ENCODE measurements around the gene RFT1. TPM values are rescaled to one million over a fixed set of nuclear protein-coding genes. Genes with fewer than 3 reads are reported as not detected.

The RFT1 gene
- total RNA-seq, 1 experiment from 2014 or later = 26.3 TPM

DNA sequence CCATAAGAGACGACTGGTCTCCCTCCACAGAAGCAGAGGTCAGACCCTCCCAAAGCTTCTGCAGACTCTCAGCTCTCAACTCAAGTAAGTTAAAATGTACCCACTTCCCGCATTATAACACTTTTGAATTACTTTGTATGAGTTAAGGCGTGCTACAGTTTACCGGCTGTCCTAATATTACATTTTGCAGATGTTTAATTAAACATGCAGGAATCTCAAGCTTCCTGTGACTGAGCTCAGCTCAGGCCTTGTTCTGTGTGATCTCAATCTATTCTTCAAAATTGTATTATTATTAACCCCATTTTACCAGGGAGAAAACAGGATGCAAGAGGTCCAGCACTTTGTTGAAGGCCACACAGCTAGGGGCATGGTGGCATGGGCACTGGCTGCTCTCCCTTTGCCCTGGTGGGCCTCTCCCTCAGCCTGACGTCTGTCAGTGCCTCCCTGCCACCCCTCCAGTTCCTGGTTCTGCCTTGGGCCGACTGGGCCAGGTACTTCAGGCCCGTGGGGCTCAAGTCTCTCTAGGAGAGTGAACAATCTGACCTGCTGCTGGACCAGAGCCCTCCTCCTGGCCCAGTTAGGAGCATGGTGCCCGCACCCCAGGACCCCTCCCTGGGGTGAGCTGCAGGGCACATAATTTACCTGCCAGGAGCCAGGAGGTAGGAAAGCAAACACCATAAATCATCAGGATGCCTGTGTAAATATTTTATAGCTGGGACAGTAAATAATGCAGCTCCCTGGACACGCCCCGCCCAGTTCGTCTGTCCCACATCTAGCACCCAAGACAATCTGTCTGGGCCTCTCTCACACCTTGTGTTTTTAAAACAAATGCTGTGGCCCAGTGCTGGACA lies 14.9 kb upstream of the RFT1 start:
- TF ChIP-seq AR (CRISPR knock-in tag; IDR thresholded peaks at IDR 0.05) (no peak), ELF4 (CRISPR knock-in tag; IDR thresholded peaks at IDR 0.05; ENCODE audit: low read depth) (no peak), FOXK1 (CRISPR knock-in tag; IDR thresholded peaks at IDR 0.05) (no peak), NR1H2 (CRISPR knock-in tag; IDR thresholded peaks at IDR 0.05) (no peak), ZNF281 (CRISPR knock-in tag; IDR thresholded peaks at IDR 0.05) (no peak), TEAD1 (CRISPR knock-in tag; IDR thresholded peaks at IDR 0.05) (no peak), ZNF121 (CRISPR knock-in tag; IDR thresholded peaks at IDR 0.05) (no peak), GABPB1 (CRISPR knock-in tag; IDR thresholded peaks at IDR 0.05) (no peak)
- TF ChIP-seq, protein P1, sequence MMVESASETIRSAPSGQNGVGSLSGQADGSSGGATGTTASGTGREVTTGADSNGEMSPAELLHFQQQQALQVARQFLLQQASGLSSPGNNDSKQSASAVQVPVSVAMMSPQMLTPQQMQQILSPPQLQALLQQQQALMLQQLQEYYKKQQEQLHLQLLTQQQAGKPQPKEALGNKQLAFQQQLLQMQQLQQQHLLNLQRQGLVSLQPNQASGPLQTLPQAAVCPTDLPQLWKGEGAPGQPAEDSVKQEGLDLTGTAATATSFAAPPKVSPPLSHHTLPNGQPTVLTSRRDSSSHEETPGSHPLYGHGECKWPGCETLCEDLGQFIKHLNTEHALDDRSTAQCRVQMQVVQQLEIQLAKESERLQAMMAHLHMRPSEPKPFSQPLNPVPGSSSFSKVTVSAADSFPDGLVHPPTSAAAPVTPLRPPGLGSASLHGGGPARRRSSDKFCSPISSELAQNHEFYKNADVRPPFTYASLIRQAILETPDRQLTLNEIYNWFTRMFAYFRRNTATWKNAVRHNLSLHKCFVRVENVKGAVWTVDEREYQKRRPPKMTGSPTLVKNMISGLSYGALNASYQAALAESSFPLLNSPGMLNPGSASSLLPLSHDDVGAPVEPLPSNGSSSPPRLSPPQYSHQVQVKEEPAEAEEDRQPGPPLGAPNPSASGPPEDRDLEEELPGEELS (CRISPR knock-in tag; IDR thresholded peaks at IDR 0.05) = no peak
- ATAC-seq = no peak
- no peak overlapping the region for H3K4me3 Mint-ChIP-seq

GRCh38 chr3:53144446-53144845 lies 14.2 kb upstream of the RFT1 start:
- Mint-ChIP-seq H3K4me3 (no peak overlapping the region), H3K4me1 (peaks cover 6% of the 10 kb centered on the region; the same call in 1 of the 2 replicates), H3K9me3 (no peaks in the 10 kb centered on the region), H3K27ac (no peak overlapping the region), H3K27me3 (ENCODE audit: low read depth) (no peaks in the 10 kb centered on the region), H3K36me3 (no peaks in the 10 kb centered on the region)
- POLR2A ChIA-PET = no interaction called here
- ATAC-seq = no peak
- CTCF ChIA-PET = interaction anchor here (1.3 to 1.8 kb wide), 3 partner anchors 10 to 52 kb away, joined by 3 to 7 read pairs (median 5); no protein-coding TSS in a partner anchor
- no peak for DNase-seq (ENCODE audit: low spot score)
- no peak for TF ChIP-seq CBFB (CRISPR knock-in tag; IDR thresholded peaks at IDR 0.05; ENCODE audit: low read depth)
- no peak for TF ChIP-seq NR3C1 (CRISPR knock-in tag; conservative IDR thresholded peaks at IDR 0.05; ENCODE audit: low read depth)
- TF ChIP-seq MYBL2 (CRISPR knock-in tag; IDR thresholded peaks at IDR 0.05) = no peak
- no peak for TF ChIP-seq STAT6 (CRISPR knock-in tag; conservative IDR thresholded peaks at IDR 0.05; ENCODE audit: low read depth)
- no peak for TF ChIP-seq ZBTB21 (CRISPR knock-in tag; IDR thresholded peaks at IDR 0.05; ENCODE audit: borderline replicate concordance)
- no peak for TF ChIP-seq ZSCAN18 (CRISPR knock-in tag; IDR thresholded peaks at IDR 0.05)
- no peak for TF ChIP-seq OVOL2 (CRISPR knock-in tag; IDR thresholded peaks at IDR 0.05; ENCODE audit: borderline replicate concordance)
- TF ChIP-seq, protein P2, sequence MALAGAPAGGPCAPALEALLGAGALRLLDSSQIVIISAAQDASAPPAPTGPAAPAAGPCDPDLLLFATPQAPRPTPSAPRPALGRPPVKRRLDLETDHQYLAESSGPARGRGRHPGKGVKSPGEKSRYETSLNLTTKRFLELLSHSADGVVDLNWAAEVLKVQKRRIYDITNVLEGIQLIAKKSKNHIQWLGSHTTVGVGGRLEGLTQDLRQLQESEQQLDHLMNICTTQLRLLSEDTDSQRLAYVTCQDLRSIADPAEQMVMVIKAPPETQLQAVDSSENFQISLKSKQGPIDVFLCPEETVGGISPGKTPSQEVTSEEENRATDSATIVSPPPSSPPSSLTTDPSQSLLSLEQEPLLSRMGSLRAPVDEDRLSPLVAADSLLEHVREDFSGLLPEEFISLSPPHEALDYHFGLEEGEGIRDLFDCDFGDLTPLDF (CRISPR knock-in tag; IDR thresholded peaks at IDR 0.05) = no peak
- no peak for TF ChIP-seq EMX1 (CRISPR knock-in tag; IDR thresholded peaks at IDR 0.05)
- no peak for TF ChIP-seq JUN (CRISPR knock-in tag; IDR thresholded peaks at IDR 0.05)
- TF ChIP-seq ESRRA (CRISPR knock-in tag; IDR thresholded peaks at IDR 0.05; ENCODE audit: borderline replicate concordance) = no peak

More for the DNA sequence above, 14.9 kb upstream of the RFT1 start:
- Mint-ChIP-seq H3K36me3 (no peaks in the 10 kb centered on the region), H3K27me3 (ENCODE audit: low read depth) (no peaks in the 10 kb centered on the region), H3K9me3 (no peaks in the 10 kb centered on the region), H3K27ac (no peak overlapping the region), H3K4me1 (peaks cover 6% of the 10 kb centered on the region; the same call in 1 of the 2 replicates)
- no peak for DNase-seq (ENCODE audit: low spot score)
- POLR2A ChIA-PET = no interaction called here
- CTCF ChIA-PET = interaction anchor here (1.3 to 3.5 kb wide), 4 partner anchors 10 to 51 kb away, joined by 3 to 9 read pairs (median 6); no protein-coding TSS in a partner anchor

All from WTC11 (cell line).